Fibroblast of lung (primary cell): ENCODE results near the gene PEX14.

ENCODE experiments used
- EZH2 ChIP-seq: IDR thresholded peaks from 2 replicates; pipeline ENCODE4 v1.5.1; 2012; ENCODE audit warnings: low read length, control low read depth, mild to moderate bottlenecking; ENCODE audit errors: missing control alignments
- TF ChIP-seq, protein P1 (sequence below), 2 donors: IDR thresholded peaks in 1 of 2; conservative IDR thresholded peaks in 1 of 2; 1 replicate in 1 of 2; 2 replicates in 1 of 2; pipeline ENCODE4 v1.5.1; 2011 to 2012; ENCODE audit warnings: low read length in 2 of 2, control low read depth in 1 of 2, inconsistent platforms in 1 of 2, low read depth in 1 of 2, mild to moderate bottlenecking in 1 of 2

DNA sequence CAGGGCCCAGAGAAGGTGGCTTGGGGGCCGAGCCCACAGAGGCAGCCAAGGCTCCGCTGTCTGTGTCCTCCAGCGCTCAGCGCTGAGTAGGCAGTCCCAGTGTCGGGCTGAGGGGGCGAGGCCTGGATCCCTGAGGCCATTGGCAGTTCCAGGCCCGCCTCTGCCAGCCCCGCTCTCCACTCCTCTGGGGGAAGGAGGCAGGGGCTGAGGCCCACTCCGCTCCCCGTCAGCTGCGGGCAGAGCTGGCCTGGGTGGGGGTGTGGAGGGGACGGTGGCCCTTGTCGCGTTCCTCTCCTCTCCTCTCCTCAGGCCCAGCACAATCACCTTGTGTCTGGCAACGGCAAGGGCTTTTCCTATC, 188.9 kb downstream of the PEX14 start:
- TF ChIP-seq, protein P1, sequence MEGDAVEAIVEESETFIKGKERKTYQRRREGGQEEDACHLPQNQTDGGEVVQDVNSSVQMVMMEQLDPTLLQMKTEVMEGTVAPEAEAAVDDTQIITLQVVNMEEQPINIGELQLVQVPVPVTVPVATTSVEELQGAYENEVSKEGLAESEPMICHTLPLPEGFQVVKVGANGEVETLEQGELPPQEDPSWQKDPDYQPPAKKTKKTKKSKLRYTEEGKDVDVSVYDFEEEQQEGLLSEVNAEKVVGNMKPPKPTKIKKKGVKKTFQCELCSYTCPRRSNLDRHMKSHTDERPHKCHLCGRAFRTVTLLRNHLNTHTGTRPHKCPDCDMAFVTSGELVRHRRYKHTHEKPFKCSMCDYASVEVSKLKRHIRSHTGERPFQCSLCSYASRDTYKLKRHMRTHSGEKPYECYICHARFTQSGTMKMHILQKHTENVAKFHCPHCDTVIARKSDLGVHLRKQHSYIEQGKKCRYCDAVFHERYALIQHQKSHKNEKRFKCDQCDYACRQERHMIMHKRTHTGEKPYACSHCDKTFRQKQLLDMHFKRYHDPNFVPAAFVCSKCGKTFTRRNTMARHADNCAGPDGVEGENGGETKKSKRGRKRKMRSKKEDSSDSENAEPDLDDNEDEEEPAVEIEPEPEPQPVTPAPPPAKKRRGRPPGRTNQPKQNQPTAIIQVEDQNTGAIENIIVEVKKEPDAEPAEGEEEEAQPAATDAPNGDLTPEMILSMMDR (conservative IDR thresholded peaks at IDR 0.05 in 1 of 2, IDR thresholded peaks at IDR 0.05 in 1 of 2; ENCODE audit: low read depth in 1 of 2, low read length in 2 of 2) = no peak
- no peak for TF ChIP-seq EZH2
